Tibial artery (tissue), 4 donors: ENCODE measurements around the gene RAB3GAP2.
"Not testable (repeated sequence)": the region's sequence is repeated elsewhere in the genome, so short reads cannot be mapped to it uniquely, and the experiment has no call there.

ENCODE experiments used
- DNase-seq, 2 donors: peaks; one replicate each; pipeline ENCODE4 v3.0.0-alpha.2; 2019
- H3K27ac ChIP-seq, 2 donors: fragments of 200-600 bp; sonication (generic) in 1 of 2; 1 replicate in 1 of 2; 2 replicates in 1 of 2; pipeline ENCODE4 v1.5.1; 2018 to 2019; ENCODE audit warnings: mild to moderate bottlenecking in 1 of 2
- H3K27me3 ChIP-seq, 2 donors: fragments of 200-600 bp; sonication (generic) in 1 of 2; one replicate each; pipeline versions ENCODE4 v1.5.1 to v1.6.0; 2016 to 2019
- H3K36me3 ChIP-seq, 3 donors: fragments of 200-600 bp; sonication (generic) in 2 of 3; one replicate each; pipeline ENCODE4 v1.5.1; 2016 to 2019; ENCODE audit warnings: mild to moderate bottlenecking in 2 of 3
- H3K4me1 ChIP-seq, 4 donors: fragments of 200-600 bp; sonication (generic) in 2 of 4; 1 replicate in 3 of 4; 2 replicates in 1 of 4; pipeline ENCODE4 v1.5.1; 2016 to 2019
- H3K4me3 ChIP-seq, 2 donors: fragments of 200-600 bp; sonication (generic) in 1 of 2; 1 replicate in 1 of 2; 2 replicates in 1 of 2; pipeline ENCODE4 v1.5.1; 2018 to 2019; ENCODE audit warnings: mild to moderate bottlenecking in 2 of 2
- H3K9me3 ChIP-seq, 3 donors: fragments of 200-600 bp; sonication (generic) in 1 of 3; one replicate each; pipeline ENCODE4 v1.5.1; 2016 to 2019
- CTCF ChIP-seq, 2 experiments: fragments of 200-600 bp in 1 of 2; fragments of 450-650 bp in 1 of 2; IDR thresholded peaks; one replicate each; pipeline ENCODE4 v1.5.1; 2017 to 2019; ENCODE audit warnings: antibody characterized with exemption in 2 of 2, mild to moderate bottlenecking in 1 of 2, moderate library complexity in 1 of 2
- intact Hi-C: fragments of 100-400 bp; cut with DNase I; formaldehyde crosslinking; loops from one replicate; pipeline ENCODE4 v1.15.0; 2023; ENCODE audit warnings: low total_unique reads

The RAB3GAP2 gene

GRCh38 chr1:220170836-220171526 lies 101.3 kb downstream of the RAB3GAP2 start:
- peaks cover 54 to 73% (median 58%) of the 10 kb centered on the region in 3 donors for H3K36me3 ChIP-seq
- no peaks in the 10 kb centered on the region for H3K27me3 ChIP-seq
- no peak overlapping the region for H3K4me3 ChIP-seq
- H3K4me1 ChIP-seq = no peaks in the 10 kb centered on the region
- intact Hi-C loops = no loop called here
- DNase-seq = no peak
- TF ChIP-seq CTCF (IDR thresholded peaks at IDR 0.05) = no peak
- no peaks in the 10 kb centered on the region for H3K9me3 ChIP-seq
- no peak overlapping the region for H3K27ac ChIP-seq

- H3K4me1 ChIP-seq, H3K4me3 ChIP-seq, H3K27me3 ChIP-seq, DNase-seq, intact Hi-C loops, H3K27ac ChIP-seq, H3K9me3 ChIP-seq: not testable (repeated sequence)
- H3K36me3 ChIP-seq = peaks cover 58 to 76% (median 67%) of the 10 kb centered on the region in 3 donors
These were observed 102.4 kb downstream of the RAB3GAP2 start for GRCh38 chr1:220169887-220170286.

DNA sequence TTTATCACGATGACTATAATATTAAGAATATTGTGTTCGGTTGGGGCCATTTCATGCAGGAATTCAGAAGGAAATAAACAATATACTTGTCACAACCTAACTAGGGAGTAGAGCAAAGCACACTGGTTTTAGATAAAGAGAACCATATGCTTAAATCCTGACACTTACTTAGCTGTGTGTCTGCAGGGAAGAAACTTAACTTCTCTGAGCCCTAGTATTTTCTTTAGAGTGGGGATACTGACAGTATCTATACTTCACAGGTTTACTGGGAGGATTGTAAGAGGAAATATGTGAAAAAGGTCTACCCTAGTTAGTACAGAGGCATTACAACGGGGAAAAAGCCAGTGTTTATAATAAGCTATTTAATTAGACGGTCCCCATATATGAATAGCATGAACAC lies 105.4 kb downstream of the RAB3GAP2 start:
- H3K4me1 ChIP-seq = no peaks in the 10 kb centered on the region
- TF ChIP-seq CTCF (IDR thresholded peaks at IDR 0.05) = no peak
- peaks cover 48 to 64% (median 59%) of the 10 kb centered on the region in 3 donors for H3K36me3 ChIP-seq
- H3K27me3 ChIP-seq = no peaks in the 10 kb centered on the region
- intact Hi-C loops = no loop called here
- no peak overlapping the region for H3K4me3 ChIP-seq
- no peaks in the 10 kb centered on the region for H3K9me3 ChIP-seq
- DNase-seq = no peak
- no peak overlapping the region for H3K27ac ChIP-seq

DNA sequence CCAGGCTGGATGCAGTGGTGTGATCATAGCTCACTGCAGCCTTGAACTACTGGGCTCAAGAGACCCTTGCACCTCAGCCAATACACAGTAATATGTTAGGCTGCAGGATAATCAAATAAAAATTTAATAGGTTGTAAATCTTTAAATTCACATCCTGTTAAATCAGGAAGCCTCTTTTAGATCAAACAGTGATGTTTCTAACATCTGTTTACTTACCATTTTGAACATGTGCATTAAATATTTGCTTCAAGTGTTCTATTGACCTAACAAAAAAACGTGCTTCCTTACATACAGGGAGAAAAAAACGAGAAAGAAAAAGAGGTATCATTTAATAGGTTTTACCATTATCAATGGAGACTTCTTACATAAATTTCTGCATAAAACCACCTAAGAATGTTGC lies 107.7 kb downstream of the RAB3GAP2 start:
- Histone ChIP-seq H3K4me3 (no peak overlapping the region), H3K9me3 (no peaks in the 10 kb centered on the region), H3K27me3 (no peaks in the 10 kb centered on the region), H3K36me3 (peaks cover 36 to 58% (median 43%) of the 10 kb centered on the region in 3 donors), H3K4me1 (no peaks in the 10 kb centered on the region), H3K27ac (no peak overlapping the region)
- intact Hi-C loops = no loop called here
- no peak for TF ChIP-seq CTCF (IDR thresholded peaks at IDR 0.05)
- DNase-seq = no peak

DNA sequence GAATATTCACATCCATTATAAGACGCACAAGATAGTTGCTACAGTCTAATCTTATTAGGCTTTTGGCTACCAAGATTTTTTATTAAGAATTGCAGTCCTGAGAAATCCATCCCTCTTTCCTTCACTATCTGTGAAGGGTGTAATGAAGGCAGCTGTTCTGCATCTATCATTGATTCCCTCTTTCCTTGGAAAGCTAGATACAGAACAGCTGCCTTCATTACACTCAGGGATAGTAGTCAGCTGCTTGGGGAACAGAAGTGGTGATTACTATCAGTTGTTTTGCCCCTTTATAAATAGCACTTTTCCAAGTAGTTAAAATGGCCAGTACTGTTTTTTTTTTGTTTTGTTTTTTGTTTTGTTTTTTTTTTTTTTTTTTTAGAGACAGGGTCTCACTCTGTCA lies 108.1 kb downstream of the RAB3GAP2 start:
- intact Hi-C loops = no loop called here
- Histone ChIP-seq H3K4me3 (no peak overlapping the region), H3K36me3 (peaks cover 32 to 57% (median 47%) of the 10 kb centered on the region in 3 donors), H3K4me1 (no peaks in the 10 kb centered on the region), H3K9me3 (no peaks in the 10 kb centered on the region), H3K27me3 (no peaks in the 10 kb centered on the region), H3K27ac (no peak overlapping the region)
- no peak for DNase-seq
- no peak for TF ChIP-seq CTCF (IDR thresholded peaks at IDR 0.05)

- Histone ChIP-seq H3K27me3 (no peaks in the 10 kb centered on the region), H3K9me3 (no peaks in the 10 kb centered on the region), H3K4me3 (no peak overlapping the region), H3K27ac (no peak overlapping the region), H3K36me3 (peaks cover 33 to 54% (median 51%) of the 10 kb centered on the region in 3 donors), H3K4me1 (no peaks in the 10 kb centered on the region)
- no peak for DNase-seq
- intact Hi-C loops = no loop called here
- TF ChIP-seq CTCF (IDR thresholded peaks at IDR 0.05) = no peak
These were observed 112.2 kb downstream of the RAB3GAP2 start for GRCh38 chr1:220160027-220160426.
